Ramos (cell line): Measurements from ENCODE around the gene FUT4.
"Not testable (repeated sequence)": the region's sequence is repeated elsewhere in the genome, so short reads cannot be mapped to it uniquely, and the experiment has no call there.

ENCODE experiments used
- in situ Hi-C: fragments of 300-500 bp; cut with MboI; formaldehyde crosslinking; loops from one replicate; pipeline ENCODE4 v1.14.3; 2022; ENCODE audit warnings: low sequenced_read_pairs; ENCODE audit not compliant: unreplicated experiment

Gene FUT4

DNA sequence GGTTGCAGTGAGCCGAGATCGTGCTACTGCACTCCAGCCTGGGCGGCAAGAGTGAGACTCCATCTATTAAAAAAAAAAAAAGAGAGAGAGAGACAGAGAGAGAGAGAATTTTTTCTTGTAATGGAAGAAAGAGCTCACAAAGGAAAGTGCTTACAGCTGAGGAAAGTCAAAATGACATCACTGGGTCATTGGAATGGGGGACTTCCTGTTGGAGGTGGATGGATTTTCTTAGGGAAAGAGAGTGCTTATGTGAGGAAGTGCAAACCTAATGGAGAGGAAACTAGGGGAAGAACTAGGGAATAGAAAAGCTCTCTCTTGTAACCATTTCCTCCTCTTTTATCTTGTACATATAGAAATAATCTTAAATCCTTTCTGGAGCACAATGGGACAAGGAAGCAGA lies 17.1 kb downstream of the FUT4 start:
- in situ Hi-C loops, result no loop called here

DNA sequence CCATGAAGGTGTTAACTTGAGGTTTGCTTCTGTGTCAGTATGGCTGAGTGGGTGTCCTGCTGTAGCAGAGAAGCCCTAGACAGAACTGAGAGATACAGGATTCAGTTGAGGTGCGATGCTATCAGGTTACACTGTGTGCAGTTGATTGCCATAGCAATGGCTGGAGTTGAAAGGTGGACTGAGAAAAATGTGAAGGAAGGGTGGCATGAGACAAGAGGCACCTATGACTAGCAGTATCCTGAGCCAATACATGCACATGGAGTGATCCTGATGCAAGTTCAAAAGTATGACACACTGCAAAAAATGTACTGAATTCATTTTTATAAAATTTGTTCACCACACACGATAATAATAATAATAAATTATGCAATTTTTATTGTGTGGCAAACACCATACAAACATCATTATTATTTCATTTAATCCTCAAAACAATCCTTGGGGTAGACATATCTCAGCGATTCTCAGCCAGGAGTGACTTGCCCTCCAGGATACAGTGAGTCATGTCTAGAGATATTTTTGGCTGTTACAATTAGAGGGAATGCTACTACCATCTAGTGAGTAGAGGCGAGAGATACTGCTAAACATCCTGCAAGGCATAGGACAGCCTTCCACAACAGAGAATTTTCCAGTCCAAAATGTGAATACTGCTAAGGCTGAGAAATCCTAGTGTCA lies 19.6 kb downstream of the FUT4 start:
- in situ Hi-C loops, result no loop called here

DNA sequence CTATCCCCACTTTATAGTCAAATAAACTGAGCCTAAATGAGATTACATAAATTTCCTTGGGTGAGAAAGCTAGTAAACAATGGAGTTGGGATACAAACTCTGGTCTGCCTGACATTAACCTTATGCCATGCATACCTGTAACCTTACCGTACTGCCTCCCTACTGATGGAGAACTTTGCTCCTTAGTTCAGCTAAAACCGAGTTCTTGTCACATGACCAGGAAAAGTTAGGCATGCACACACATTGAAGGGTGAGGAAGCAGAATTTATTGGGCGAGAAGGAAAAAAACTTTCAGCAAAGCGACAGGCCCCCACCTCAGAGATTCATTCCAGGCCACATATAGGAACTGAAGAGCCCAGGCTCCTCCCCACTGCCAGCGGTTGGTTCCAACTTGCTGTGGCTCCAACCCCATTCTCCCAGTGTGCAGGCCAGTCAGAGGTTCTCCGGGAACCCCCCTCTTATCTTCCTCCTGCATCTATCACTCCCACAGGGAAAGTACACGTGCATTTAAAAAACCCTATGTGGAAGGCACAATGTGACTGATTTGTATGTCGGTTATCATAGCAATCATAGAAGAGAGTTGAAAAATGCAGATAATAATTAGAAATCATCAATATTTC lies 20.2 kb downstream of the FUT4 start:
- in situ Hi-C loops, result no loop called here

DNA sequence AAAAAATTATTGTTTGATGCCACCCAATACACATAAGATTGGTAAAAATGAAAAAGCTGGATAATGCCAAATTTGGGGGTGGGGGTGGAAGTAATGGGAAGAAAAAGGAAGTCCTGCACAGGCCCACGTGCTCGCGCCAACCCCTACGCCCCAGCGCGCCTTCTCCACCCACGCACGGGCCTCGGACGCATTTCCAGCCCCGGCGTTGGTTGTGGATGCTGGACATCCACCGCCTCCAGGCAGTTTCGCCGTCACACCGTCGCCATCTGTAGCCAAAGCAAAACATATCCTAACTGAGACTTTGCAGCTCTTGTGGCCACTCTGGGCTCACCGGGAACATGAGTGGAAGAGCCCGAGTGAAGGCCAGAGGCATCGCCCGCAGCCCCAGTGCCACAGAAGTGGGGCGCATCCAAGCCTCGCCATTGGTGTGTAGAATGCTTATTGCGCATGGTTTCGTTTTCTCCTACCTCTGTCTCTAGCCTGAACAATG lies 23.5 kb downstream of the FUT4 start, which contains the start of gene PIWIL4:
Gene PIWIL4 (plus strand): TSS at position 188 of the 490 bp plus-strand sequence. CDS start 151 bp downstream, at position 339.
- in situ Hi-C loops, result no loop called here

DNA sequence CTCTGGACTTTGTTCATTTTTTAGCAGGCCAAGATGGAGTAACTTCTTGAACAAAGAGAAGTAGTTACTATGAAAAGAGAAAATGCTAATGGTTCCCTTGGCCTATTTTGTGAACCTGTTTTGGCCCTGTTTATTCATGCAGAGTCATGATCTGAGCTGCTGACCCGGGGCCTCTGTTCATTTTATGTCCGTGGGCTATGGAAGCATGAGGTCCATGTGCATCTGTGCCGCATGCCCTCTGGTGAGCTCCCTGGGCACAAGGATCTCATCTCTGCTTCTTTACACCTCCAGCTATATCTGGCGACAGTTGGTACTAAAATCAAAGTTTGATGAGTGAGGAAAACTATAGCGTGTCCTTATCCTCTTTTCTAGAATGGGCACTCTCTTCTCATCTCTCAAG lies 24.5 kb downstream of the FUT4 start:
- in situ Hi-C loops, result no loop called here

DNA sequence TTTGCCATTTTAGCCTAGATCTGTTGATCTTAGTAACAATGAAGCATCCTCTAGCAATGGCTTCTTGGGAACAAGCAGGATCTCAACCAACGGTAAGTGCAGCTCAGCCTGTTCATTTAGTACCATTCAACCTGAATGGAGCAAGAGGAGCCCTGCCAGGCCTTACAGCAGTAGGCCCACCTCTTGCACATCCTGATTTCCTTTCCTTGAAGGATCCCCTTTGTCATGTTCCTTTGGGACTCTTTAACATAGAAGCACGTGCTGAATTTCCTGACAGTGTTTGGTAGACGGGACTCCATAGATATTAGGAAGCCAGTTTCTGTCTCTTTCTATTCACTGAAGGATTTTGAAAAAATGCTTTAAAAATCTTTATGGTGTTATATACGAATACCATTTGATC lies 25.0 kb downstream of the FUT4 start:
- in situ Hi-C loops, result no loop called here

DNA sequence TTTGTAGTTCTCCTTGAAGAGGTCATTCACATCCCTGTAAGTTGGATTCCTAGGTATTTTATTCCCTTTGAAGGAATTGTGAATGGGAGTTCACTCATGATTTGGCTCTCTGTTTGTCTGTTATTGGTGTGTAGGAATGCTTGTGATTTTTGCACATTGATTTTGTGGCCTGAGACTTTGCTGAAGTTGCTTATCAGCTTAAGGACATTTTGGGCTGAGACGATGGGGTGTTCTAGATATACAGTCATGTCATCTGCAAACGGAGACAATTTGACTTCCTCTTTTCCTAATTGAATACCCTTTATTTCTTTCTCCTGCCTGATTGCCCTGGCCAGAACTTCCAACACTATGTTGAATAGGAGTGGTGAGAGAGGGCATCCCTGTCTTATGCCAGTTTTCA lies 29.3 kb downstream of the FUT4 start:
- in situ Hi-C loops, result not testable (repeated sequence)

DNA sequence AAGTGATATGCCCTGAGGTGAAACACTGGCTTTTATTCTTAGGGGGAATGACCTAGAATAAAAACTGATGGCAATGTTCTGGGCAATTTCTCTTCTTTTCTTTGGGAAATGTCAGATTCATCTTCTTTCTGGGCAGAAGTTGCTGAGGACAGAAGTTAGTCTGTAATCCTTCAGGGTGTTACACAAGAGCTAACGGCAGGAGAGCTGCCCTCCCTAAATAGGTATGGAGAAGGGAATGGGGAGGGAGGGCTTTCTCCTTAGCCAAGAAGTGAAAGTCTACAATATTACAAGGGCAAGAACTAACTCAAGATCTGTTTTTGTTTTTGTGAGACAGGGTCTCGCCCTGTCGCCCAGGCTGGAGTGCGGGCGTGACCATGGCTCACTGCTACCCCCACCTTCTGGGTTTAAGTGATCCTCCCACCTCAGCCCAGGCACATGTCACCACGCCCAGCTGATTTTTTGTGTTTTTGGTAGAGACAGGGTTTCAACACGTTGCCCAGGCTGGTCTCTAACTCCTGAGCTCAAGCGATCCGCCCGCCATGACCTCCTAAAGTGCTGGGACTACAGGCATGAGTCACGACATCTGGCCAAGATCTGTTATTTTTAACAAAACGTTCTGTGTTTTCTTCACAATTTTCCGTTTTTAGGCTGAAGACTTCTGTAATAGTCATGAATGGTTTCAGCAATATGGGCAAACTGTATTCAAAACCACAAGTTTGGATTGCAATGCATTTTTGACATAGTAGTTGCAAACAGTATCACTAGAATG lies 30.7 kb downstream of the FUT4 start:
- in situ Hi-C loops, result no loop called here

DNA sequence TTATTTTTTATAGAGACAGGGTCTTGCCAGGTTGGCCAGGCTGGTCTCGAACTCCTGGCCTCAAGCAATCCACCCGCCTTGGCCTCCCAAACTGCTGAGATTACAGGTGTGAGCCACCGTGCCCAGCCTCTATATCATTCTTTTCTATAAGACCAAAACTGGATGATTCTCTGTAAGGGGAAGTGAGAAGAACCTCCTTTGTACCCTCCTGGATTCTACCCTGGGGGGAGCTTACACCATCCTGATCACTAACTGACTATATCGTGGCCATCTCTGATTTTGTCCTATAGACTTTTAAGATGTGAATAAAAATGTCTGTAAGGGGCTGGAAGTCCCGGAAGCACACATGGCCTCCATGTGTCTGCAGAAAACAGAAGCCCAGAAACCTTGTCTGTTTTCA lies 32.6 kb downstream of the FUT4 start:
- in situ Hi-C loops, result no loop called here

DNA sequence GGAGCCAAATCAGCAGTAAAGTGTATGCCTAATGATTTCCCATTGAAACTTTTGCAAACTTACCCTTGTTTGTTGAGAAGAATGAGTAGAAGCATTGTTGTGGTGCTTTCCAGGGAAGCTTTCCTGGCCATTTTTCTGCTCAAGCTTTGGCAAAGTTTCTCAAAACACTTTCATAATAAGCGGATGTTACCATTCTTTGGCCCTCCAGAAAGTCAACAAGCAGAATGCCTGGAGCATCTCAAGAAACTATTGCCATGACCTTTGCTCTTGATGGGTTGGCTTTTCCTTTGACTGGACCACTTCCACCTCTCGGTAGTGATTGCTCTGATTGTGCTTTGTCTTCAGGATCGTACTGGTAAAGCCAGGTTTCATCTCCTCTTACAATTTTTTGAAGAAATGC lies 34.1 kb downstream of the FUT4 start:
- in situ Hi-C loops, result no loop called here

DNA sequence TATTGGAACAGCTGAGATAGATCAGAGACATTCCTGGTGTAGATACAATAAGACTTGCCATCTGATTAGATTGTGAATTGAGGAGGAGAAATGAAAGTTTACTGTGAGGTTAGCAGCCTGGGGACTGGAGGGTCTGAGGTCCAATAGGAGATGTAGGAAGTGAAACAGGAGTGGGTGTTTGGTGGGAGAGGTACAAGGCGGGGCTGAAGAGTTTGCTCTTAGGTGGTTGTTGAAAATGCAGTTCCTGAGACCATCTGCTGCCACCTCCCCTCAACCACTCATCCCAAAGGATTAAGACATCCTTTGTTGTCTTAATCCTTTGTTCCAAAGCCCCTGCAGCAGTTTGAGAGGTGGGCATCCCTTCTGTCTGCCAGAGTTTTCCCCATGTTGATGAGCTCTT lies 38.2 kb downstream of the FUT4 start:
- in situ Hi-C loops, result no loop called here

DNA sequence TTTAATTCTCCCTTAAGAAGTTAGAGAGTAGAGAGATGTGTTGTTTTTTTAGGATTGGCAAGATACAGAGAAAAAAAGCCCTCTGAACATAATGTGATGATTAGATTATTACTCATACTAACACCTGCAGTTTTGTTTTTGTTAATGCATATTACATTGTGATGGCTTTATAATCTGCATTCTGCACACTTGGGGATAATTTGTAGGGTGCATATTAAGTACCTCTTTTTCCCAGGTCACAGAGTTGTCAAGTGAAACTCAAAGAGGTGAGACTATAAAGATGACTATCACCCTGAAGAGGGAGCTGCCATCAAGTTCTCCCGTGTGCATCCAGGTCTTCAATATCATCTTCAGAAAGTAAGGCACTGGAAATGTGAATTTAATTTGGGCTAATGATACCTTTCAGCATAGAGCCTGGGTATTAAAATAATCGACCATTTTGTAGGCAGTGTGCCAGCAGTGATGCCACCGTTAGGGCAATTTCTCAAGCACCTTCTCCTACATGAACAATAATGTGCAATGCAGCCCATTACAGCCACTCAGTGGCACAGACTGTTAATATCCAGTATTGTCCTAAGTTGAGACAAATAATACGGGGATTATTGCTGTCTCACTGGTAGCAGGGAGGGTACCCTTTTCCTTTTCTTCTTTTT lies 39.6 kb downstream of the FUT4 start:
- in situ Hi-C loops, result no loop called here

DNA sequence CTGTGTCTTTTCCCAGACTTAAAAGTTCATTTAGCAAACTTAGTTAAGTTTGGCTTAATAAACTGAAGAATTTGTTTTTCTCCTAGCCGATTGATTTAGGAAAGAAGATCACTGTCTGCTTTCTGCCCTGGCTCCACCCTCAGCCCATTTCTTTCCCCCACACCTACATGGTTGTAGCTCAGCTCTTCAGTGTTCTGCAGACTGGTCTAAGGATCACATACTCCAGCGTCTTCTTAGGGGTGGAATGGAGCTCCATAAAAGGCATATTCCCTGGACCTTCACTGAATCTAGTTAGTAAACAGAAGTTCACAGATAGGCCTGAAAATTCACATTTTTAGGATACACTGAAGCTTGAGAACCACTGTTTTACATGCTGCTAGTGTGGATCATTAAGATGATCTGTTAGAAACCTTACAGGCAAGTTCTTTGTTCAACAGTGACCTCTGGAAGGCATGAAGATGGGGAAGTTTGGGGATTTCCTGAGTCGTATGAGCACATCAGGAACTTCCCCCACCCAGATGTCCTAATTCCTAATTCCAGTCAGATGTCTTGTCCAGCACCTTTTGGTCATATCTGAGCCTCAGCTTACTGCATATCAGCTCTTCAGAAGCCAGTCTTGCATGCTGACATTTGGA lies 40.3 kb downstream of the FUT4 start:
- in situ Hi-C loops, result no loop called here

DNA sequence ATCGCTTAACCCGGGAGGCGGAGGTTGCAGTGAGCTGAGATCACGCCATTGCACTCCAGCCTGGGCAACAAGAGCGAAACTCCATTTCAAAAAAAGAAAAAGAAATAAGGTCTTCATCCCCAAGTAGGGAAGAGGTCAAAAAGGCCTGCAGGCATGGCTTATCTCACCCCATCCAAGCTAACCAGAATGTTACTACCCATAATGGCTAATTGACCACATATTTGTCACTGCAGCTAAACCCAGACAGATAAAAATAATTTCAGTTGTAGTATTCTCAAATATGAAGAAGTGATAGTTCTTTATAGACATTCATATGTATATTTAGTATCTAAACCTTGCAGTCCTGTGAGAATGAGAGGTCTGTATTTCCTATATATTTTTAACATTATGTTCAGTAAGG lies 41.3 kb downstream of the FUT4 start:
- in situ Hi-C loops, result no loop called here

DNA sequence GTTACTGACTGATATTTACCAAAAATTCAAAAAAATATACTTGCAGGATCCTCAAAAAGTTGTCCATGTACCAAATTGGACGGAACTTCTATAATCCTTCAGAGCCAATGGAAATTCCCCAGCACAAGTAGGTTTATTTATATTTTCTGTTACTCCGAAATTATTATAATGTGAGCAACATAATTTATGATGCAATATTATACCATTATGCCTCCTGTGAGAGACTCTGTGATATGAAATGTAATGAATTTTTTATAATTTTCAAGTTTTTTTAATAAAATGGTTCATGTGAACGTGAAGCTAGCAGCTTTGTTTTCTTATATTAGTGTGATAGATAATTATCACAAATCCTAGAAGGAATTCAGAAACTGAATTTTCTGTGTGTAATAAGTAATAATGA lies 41.7 kb downstream of the FUT4 start:
- in situ Hi-C loops, result no loop called here

DNA sequence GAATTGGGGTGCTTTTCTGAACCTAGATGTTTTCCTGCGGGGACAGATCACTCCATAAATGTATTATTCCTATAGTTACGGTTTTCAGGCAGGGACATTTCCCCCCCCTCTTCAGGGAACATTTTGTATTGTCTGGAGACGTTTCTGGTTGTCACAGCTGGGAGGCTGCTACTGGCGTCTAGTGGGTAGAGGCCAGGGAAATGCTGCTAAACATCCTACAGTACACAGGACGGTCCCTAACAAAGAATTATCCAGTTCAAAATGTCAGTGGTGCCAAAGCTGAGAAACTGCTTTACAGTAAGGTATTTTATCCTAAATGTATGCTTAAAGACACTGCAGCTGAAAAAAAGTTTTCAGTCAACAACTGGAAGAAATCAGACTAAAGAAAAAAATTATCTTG lies 42.8 kb downstream of the FUT4 start:
- in situ Hi-C loops, result no loop called here

DNA sequence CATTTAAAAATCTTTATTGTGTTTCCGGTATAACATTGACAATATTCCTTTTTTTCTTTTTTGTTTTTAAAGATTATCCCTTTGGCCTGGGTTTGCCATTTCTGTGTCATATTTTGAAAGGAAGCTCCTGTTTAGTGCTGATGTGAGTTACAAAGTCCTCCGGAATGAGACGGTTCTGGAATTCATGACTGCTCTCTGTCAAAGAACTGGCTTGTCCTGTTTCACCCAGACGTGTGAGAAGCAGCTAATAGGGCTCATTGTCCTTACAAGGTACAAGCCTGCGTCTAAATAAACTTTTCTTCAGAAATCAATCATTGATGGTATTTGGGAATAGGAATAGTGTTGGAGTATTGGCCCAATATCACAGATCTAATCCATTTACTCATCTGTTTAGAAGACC lies 43.3 kb downstream of the FUT4 start:
- in situ Hi-C loops, result no loop called here

DNA sequence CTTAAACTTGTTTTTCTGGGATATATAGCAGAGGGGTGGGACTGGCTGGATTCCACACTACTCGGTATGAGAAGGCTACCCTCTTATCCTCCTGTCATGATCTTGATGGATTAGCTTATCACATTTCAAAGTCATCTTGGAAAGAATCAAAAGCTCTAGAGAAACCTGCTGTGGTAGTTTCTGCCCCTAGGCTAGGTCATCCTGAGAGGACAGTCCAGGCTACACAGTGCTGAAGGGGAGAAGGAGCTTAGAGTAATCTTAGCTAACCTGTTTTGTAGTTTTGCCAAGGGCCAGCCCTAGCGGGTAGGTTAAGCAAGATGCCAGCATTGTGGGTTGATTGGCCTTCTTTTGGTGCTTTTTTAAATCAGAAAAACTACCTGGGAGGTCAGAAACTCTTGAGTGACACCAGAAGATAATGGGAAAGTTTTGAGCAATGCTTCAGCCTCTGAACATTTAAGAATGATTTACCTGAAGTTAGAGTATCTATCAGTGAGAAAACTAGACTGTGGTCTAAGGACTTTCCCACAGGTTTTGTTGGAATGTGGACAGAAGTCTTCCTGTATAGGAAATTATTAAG lies 44.7 kb downstream of the FUT4 start:
- in situ Hi-C loops, result no loop called here

DNA sequence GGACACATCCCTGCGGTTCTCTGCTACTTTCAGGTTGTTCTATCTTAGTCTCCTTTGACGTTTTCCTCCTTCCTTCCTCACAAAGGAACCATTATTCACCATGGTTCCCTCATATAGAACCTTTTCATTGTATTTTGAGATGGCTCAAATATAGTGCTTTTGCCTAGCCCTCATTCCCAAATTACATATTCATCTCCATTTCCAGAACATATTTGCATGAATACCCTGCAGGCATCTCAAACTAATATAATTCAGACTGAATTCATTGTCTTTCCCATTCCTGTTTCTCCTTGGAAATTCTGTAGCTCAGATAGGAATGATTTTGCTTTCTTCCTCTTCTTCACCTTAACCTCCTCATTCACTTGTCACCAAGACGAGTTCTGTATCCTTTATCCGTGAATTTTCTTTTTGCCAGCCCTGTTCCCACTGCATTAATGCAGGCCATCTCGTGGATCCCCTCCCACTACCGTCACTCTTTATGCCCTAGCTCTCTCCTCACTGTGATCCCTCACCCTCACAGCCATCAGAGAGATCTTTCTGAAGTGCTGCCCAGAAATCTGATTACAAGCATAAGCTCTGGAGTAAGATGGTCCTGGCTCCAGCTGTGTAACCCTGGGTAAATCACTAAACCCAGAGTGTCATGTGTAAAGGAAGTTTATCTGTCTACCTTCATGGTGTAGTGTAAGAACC lies 46.8 kb downstream of the FUT4 start:
- in situ Hi-C loops, result no loop called here
